Retinal pigment epithelial cell (primary cell): Measurements from ENCODE around the gene PFKFB2.
"Not testable (repeated sequence)": the region's sequence is repeated elsewhere in the genome, so short reads cannot be mapped to it uniquely, and the experiment has no call there.

Experiments used
- DNase-seq: peaks from one replicate; pipeline ENCODE4 v3.0.0-alpha.2; 2010; ENCODE audit warnings: low read depth
- H3K4me3 ChIP-seq: 2 replicates; pipeline ENCODE4 v1.5.1; 2011; ENCODE audit warnings: mild to moderate bottlenecking, low read length, control low read depth, moderate library complexity
- TF ChIP-seq, protein P1 (sequence below): conservative IDR thresholded peaks from 2 replicates; pipeline ENCODE4 v1.5.1; 2011; ENCODE audit warnings: low read depth, low read length, control low read depth, inconsistent platforms

PFKFB2 gene

DNA sequence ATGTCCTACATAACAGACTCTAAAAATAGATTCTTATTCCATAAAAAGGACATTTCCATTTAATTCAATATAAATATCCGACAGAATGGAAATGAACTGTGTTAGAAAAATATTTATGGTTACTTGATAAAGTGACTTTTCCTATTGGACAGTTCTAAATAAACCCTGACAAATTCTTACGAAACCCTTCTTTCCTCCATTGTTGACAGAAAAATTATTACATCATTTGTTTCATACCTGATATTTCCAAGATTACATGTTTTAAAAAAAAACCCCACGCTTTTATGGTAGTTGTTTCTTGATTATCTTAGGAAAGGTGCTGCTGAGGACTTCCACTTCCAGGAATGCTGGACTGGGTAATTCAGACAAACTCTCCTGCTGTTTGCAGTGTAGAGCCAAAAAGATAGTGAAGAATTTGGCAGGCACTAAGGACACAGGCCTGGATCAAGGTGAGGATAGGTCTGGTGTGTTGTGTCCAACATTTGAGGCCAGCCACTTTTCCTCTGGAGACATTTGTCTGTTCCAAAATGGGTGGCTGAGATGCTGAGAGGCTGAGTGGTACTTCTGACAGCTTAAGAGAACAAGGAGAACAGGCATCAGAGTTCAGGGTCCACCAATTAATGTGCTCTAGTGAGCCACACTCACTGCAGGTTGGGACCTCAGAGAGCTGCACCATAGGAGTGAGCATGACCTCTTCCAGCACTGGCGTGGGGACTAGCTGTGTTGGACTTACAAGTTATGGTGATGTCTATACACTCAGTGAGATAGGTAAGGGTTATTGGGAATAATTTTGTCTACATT is 13.5 kb upstream of the PFKFB2 start:
- TF ChIP-seq, protein P1, sequence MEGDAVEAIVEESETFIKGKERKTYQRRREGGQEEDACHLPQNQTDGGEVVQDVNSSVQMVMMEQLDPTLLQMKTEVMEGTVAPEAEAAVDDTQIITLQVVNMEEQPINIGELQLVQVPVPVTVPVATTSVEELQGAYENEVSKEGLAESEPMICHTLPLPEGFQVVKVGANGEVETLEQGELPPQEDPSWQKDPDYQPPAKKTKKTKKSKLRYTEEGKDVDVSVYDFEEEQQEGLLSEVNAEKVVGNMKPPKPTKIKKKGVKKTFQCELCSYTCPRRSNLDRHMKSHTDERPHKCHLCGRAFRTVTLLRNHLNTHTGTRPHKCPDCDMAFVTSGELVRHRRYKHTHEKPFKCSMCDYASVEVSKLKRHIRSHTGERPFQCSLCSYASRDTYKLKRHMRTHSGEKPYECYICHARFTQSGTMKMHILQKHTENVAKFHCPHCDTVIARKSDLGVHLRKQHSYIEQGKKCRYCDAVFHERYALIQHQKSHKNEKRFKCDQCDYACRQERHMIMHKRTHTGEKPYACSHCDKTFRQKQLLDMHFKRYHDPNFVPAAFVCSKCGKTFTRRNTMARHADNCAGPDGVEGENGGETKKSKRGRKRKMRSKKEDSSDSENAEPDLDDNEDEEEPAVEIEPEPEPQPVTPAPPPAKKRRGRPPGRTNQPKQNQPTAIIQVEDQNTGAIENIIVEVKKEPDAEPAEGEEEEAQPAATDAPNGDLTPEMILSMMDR, result no peak
- DNase-seq, result no peak
- no peak overlapping the region for H3K4me3 ChIP-seq

DNA sequence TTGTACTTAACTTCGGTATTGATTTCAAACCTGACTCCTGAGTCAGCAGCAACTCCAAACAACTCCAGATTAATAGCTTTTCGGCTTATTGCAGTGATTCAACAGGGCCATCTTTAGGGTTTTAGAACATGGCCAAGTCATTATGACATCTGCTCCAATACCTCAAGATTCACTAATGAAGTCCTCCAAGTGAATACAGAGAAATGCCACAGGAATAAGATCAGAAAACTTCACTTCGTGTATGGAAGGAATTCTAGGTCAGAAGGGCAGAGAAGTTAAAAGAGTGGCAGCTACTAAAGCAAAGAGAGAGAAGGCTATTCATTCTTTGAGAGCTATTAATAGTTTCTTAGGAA is 12.9 kb upstream of the PFKFB2 start:
- H3K4me3 ChIP-seq, result no peak overlapping the region
- TF ChIP-seq, protein P1, result no peak
- no peak for DNase-seq

DNA sequence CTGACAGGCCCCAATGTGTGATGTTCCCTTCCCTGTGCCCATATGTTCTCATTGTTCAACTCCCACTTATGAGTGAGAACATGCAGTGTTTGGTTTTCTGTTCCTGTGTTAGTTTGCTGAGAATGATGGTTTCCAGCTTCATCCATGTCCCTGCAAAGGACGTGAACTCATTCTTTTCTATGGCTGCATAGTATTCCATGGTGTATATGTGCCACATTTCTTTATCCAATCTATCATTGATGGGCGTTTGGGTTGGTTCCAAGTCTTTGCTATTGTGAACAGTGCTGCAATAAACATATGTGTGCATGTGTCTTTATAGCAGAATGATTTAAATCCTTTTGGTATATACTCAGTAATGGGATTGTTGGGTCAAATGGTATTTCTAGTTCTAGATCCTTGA is 11.7 kb upstream of the PFKFB2 start:
- not testable (repeated sequence) for H3K4me3 ChIP-seq, DNase-seq

DNA sequence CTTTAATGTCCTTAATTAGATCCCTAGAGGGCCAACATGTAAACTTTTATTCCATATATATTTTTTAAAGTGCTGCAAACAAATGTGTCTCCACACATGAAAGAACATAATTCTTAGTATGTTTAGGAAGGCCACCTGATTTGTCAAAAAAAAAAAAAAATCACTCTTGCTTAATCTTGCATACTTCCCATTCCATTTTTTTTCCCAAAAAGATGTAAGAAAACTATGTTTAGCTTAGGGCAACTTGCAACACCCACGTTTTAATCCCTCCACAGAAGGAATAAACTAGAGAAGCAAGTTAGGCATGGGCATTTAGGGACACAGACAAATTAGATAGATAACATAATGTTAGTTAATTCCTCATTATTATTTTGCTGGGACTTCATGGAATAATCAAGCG is 7.6 kb upstream of the PFKFB2 start:
- TF ChIP-seq, protein P1, result no peak
- DNase-seq, result no peak
- peak overlapping the region; percentile 11 for H3K4me3 ChIP-seq

DNA sequence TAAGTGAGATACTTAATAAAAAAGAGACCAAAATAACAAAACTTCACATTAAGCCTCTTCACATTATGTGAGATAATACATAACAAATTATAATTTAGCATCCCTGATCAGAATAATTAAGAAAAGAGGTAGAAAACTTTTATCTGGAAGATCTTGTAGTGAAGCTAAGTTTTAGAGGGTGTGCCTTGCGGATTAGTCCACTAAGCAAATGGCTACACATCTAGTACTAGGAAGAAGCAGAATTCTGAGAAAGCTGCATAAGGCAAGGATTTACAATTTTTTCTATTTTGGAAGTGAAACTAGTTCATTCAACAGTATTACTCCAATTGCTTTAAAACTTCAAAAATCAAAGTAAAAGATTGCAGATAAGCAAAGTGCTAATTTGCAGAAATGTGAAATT is 5.6 kb upstream of the PFKFB2 start:
- DNase-seq, result no peak
- TF ChIP-seq, protein P1, result no peak
- peak overlapping the region; percentile 17 for H3K4me3 ChIP-seq

DNA sequence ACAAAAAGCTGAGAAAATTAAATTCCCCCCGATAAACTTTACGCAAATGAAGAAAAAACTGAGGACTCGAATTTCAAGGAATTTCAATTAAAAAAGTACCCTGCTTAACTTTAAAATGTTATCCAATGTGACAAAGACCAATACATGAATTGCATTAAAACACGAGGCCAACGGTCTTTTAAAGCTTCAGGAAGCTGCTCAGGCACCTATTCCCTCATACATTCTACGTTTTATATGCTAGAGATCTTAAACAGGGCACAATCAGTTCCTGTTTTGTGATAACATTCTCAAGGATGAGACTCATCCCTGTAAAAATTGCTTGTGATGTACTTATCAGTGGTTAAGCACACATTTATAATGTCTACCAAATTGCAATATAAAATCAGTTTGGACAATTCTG is 5.0 kb upstream of the PFKFB2 start:
- peak overlapping the region; percentile 8 for H3K4me3 ChIP-seq
- DNase-seq, result no peak
- TF ChIP-seq, protein P1, result no peak

DNA sequence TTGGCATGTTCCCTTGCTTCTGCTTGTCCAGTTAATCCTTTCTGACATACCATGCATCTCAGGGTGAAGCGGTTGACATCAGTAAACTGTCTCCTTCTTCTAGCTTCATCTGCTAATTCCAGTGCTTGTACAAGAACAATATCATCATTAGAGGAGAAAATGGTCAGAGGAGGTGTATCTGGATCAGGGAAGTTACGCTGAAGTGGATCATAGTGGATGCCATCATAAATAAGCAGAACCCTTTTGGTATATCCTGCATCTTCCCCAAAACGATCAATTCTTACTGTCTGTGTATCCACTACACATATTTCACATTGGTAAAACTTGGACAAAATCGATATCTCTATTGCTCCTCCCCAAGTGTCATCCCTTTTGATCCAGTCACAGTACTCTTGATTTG is 4.0 kb upstream of the PFKFB2 start:
- DNase-seq, result no peak
- peak overlapping the region; percentile 98 for H3K4me3 ChIP-seq
- TF ChIP-seq, protein P1, result no peak

DNA sequence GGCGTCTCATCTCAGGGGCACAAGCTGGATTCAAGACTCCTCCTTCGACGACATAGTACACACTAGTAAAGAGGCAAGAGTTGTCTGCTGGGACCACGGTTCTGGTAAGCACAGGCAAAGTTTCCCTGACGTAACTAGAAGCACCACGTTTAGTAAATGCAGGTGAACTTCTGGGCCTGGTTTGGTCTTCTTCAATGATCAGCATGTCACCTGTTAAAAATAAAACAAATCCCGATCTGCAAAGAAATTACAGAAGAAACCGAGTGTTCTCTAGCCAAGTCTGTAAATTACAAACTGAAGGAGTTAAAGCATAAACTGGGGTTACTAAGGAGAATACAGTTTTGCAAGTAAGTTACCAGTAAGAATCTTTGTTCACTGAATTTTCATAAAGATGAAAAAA is 3.6 kb upstream of the PFKFB2 start:
- TF ChIP-seq, protein P1, result no peak
- peak overlapping the region; percentile 98 for H3K4me3 ChIP-seq
- no peak for DNase-seq
